Vagina (tissue), 2 donors: ENCODE measurements around the gene PLEK2. TPM values are rescaled to one million over a fixed set of nuclear protein-coding genes. Genes with fewer than 3 reads are reported as not detected.
A peak's percentile ranks its signal among the peaks of the same experiment; 100 is the strongest.
"Not testable (repeated sequence)": the region's sequence is repeated elsewhere in the genome, so short reads cannot be mapped to it uniquely, and the experiment has no call there.

ENCODE experiments used
- DNase-seq, 2 donors: peaks; one replicate each; pipeline ENCODE4 v3.0.0-alpha.2; 2017; ENCODE audit errors: extremely low spot score in 2 of 2
- H3K27ac ChIP-seq: fragments of 200-600 bp; sonication (generic); one replicate; pipeline ENCODE4 v1.5.1; 2019
- H3K27me3 ChIP-seq: fragments of 200-600 bp; sonication (generic); one replicate; pipeline ENCODE4 v1.5.1; 2019
- H3K36me3 ChIP-seq, 2 donors: fragments of 200-600 bp; sonication (generic); one replicate each; pipeline ENCODE4 v1.5.1; 2017 to 2019
- H3K4me1 ChIP-seq: fragments of 200-600 bp; sonication (generic); one replicate; pipeline ENCODE4 v1.5.1; 2019
- H3K4me3 ChIP-seq, 2 donors: fragments of 200-600 bp; sonication (generic); 1 replicate in 1 of 2; 2 replicates in 1 of 2; pipeline ENCODE4 v1.5.1; 2016 to 2019
- H3K9me3 ChIP-seq: fragments of 200-600 bp; sonication (generic); one replicate; pipeline ENCODE4 v1.5.1; 2019
- CTCF ChIP-seq, 3 experiments: fragments of 450-650 bp in 2 of 3; fragments of 200-600 bp in 1 of 3; sonication (generic) in 1 of 3; IDR thresholded peaks; one replicate each; pipeline ENCODE4 v1.5.1; 2017 to 2019; ENCODE audit warnings: antibody characterized with exemption in 3 of 3, mild to moderate bottlenecking in 2 of 3, moderate library complexity in 2 of 3
- POLR2A ChIP-seq, 2 donors: fragments of 450-650 bp; IDR thresholded peaks; one replicate each; pipeline ENCODE4 v1.6.1; 2017; ENCODE audit warnings: antibody characterized with exemption in 2 of 2, mild to moderate bottlenecking in 2 of 2, moderate library complexity in 2 of 2
- POLR2AphosphoS5 ChIP-seq, 2 donors: sonication (generic); formaldehyde crosslinking; IDR thresholded peaks; one replicate each; pipeline ENCODE4 v1.9.0; 2017; ENCODE audit warnings: antibody characterized with exemption in 2 of 2, mild to moderate bottlenecking in 2 of 2, low read depth in 1 of 2; ENCODE audit not compliant: insufficient read depth in 1 of 2
- intact Hi-C: fragments of 100-400 bp; cut with DNase I; formaldehyde crosslinking; loops from one replicate; pipeline ENCODE4 v1.15.1; 2023
- total RNA-seq: library from RNA; depleted of rRNA; stranded (reverse); fragments of >200 nt; gene quantifications from one replicate; pipeline ENCODE4 v1.2.3, GENCODE V29; 2016

The PLEK2 gene
- total RNA-seq, 1 donor from 2014 or later, result 4.4 TPM

- no peaks in the 10 kb centered on the region for H3K9me3 ChIP-seq
- no peak overlapping the region for H3K27ac ChIP-seq
- DNase-seq, result no peak
- intact Hi-C loops, result no loop called here
- peaks cover 69% of the 10 kb centered on the region for H3K4me1 ChIP-seq
- TF ChIP-seq POLR2A (IDR thresholded peaks at IDR 0.05) (no peak), CTCF (IDR thresholded peaks at IDR 0.05) (no peak), POLR2AphosphoS5 (IDR thresholded peaks at IDR 0.05; ENCODE audit: insufficient read depth in 1 of 2, low read depth in 1 of 2) (no peak)
- no peaks in the 10 kb centered on the region for H3K27me3 ChIP-seq
- no peaks in the 10 kb centered on the region for H3K36me3 ChIP-seq
- peak overlapping the region in 1 of 2 donors; percentile 74 for H3K4me3 ChIP-seq
Observed at GRCh38 chr14:67357969-67358354, 54.0 kb downstream of the PLEK2 start.

- H3K27me3 ChIP-seq, result no peaks in the 10 kb centered on the region
- no peak for DNase-seq
- intact Hi-C loops, result no loop called here
- no peaks in the 10 kb centered on the region for H3K9me3 ChIP-seq
- no peaks in the 10 kb centered on the region for H3K36me3 ChIP-seq
- H3K4me1 ChIP-seq, result peaks cover 63% of the 10 kb centered on the region
- H3K4me3 ChIP-seq, result peak overlapping the region in 1 of 2 donors; percentile 74
- TF ChIP-seq POLR2A (IDR thresholded peaks at IDR 0.05) (no peak), CTCF (IDR thresholded peaks at IDR 0.05) (no peak), POLR2AphosphoS5 (IDR thresholded peaks at IDR 0.05; ENCODE audit: insufficient read depth in 1 of 2, low read depth in 1 of 2) (no peak)
- H3K27ac ChIP-seq, result no peak overlapping the region
Observed at GRCh38 chr14:67357186-67357968, 54.6 kb downstream of the PLEK2 start.

- no peak for DNase-seq
- no peak for TF ChIP-seq POLR2A (IDR thresholded peaks at IDR 0.05)
- TF ChIP-seq POLR2AphosphoS5 (IDR thresholded peaks at IDR 0.05; ENCODE audit: insufficient read depth in 1 of 2, low read depth in 1 of 2), result no peak
- no peak for TF ChIP-seq CTCF (IDR thresholded peaks at IDR 0.05)
- no peak overlapping the region for H3K4me3 ChIP-seq
- intact Hi-C loops, result no loop called here
- H3K36me3 ChIP-seq, result peaks cover 4 to 44% of the 10 kb centered on the region in 2 donors
- no peaks in the 10 kb centered on the region for H3K27me3 ChIP-seq
- H3K4me1 ChIP-seq, result peaks cover 22% of the 10 kb centered on the region
- H3K9me3 ChIP-seq, result no peaks in the 10 kb centered on the region
- H3K27ac ChIP-seq, result no peak overlapping the region
Observed at GRCh38 chr14:67352055-67352454, 59.9 kb downstream of the PLEK2 start.

- H3K9me3 ChIP-seq, result no peaks in the 10 kb centered on the region
- no peak for DNase-seq
- H3K27ac ChIP-seq, result no peak overlapping the region
- H3K27me3 ChIP-seq, result no peaks in the 10 kb centered on the region
- no peak overlapping the region for H3K4me3 ChIP-seq
- peaks cover 8% of the 10 kb centered on the region for H3K4me1 ChIP-seq
- TF ChIP-seq POLR2AphosphoS5 (IDR thresholded peaks at IDR 0.05; ENCODE audit: insufficient read depth in 1 of 2, low read depth in 1 of 2) (peak in 1 of 2 donors; percentile 59), CTCF (IDR thresholded peaks at IDR 0.05) (no peak), POLR2A (IDR thresholded peaks at IDR 0.05) (no peak)
- intact Hi-C loops, result no loop called here
- H3K36me3 ChIP-seq, result peaks cover 4 to 74% of the 10 kb centered on the region in 2 donors
Observed at GRCh38 chr14:67345583-67345982, 66.4 kb downstream of the PLEK2 start.

GRCh38 chr14:67343601-67344230 lies 68.2 kb downstream of the PLEK2 start:
- Histone ChIP-seq H3K36me3 (peaks cover 0 to 72% of the 10 kb centered on the region in 2 donors), H3K9me3 (no peaks in the 10 kb centered on the region), H3K4me3 (no peak overlapping the region), H3K4me1 (peaks cover 8% of the 10 kb centered on the region), H3K27me3 (no peaks in the 10 kb centered on the region), H3K27ac (no peak overlapping the region)
- intact Hi-C loops, result no loop called here
- TF ChIP-seq POLR2AphosphoS5 (IDR thresholded peaks at IDR 0.05; ENCODE audit: insufficient read depth in 1 of 2, low read depth in 1 of 2) (peak in 1 of 2 donors; percentile 53), POLR2A (IDR thresholded peaks at IDR 0.05) (no peak), CTCF (IDR thresholded peaks at IDR 0.05) (no peak)
- DNase-seq, result no peak

GRCh38 chr14:67341231-67341630 lies 70.7 kb downstream of the PLEK2 start:
- H3K4me3 ChIP-seq, DNase-seq, intact Hi-C loops, H3K4me1 ChIP-seq, H3K27ac ChIP-seq, H3K27me3 ChIP-seq, H3K9me3 ChIP-seq: not testable (repeated sequence)
- H3K36me3 ChIP-seq, result peaks cover 0 to 78% of the 10 kb centered on the region in 2 donors
